Tibial artery (tissue), 4 donors: Measurements from ENCODE around the gene GTPBP4.

Source experiments
- DNase-seq, 2 donors: peaks; one replicate each; pipeline ENCODE4 v3.0.0-alpha.2; 2019
- H3K27ac ChIP-seq, 2 donors: fragments of 200-600 bp; sonication (generic) in 1 of 2; 1 replicate in 1 of 2; 2 replicates in 1 of 2; pipeline ENCODE4 v1.5.1; 2018 to 2019; ENCODE audit warnings: mild to moderate bottlenecking in 1 of 2
- H3K27me3 ChIP-seq, 2 donors: fragments of 200-600 bp; sonication (generic) in 1 of 2; one replicate each; pipeline versions ENCODE4 v1.5.1 to v1.6.0; 2016 to 2019
- H3K36me3 ChIP-seq, 3 donors: fragments of 200-600 bp; sonication (generic) in 2 of 3; one replicate each; pipeline ENCODE4 v1.5.1; 2016 to 2019; ENCODE audit warnings: mild to moderate bottlenecking in 2 of 3
- H3K4me1 ChIP-seq, 4 donors: fragments of 200-600 bp; sonication (generic) in 2 of 4; 1 replicate in 3 of 4; 2 replicates in 1 of 4; pipeline ENCODE4 v1.5.1; 2016 to 2019
- H3K4me3 ChIP-seq, 2 donors: fragments of 200-600 bp; sonication (generic) in 1 of 2; 1 replicate in 1 of 2; 2 replicates in 1 of 2; pipeline ENCODE4 v1.5.1; 2018 to 2019; ENCODE audit warnings: mild to moderate bottlenecking in 2 of 2
- H3K9me3 ChIP-seq, 3 donors: fragments of 200-600 bp; sonication (generic) in 1 of 3; one replicate each; pipeline ENCODE4 v1.5.1; 2016 to 2019
- intact Hi-C: fragments of 100-400 bp; cut with DNase I; formaldehyde crosslinking; loops from one replicate; pipeline ENCODE4 v1.15.0; 2023; ENCODE audit warnings: low total_unique reads
- TF ChIP-seq, protein P1 (sequence below), 2 experiments: fragments of 200-600 bp in 1 of 2; fragments of 450-650 bp in 1 of 2; IDR thresholded peaks; one replicate each; pipeline ENCODE4 v1.5.1; 2017 to 2019; ENCODE audit warnings: antibody characterized with exemption in 2 of 2, mild to moderate bottlenecking in 1 of 2, moderate library complexity in 1 of 2

The GTPBP4 gene

DNA sequence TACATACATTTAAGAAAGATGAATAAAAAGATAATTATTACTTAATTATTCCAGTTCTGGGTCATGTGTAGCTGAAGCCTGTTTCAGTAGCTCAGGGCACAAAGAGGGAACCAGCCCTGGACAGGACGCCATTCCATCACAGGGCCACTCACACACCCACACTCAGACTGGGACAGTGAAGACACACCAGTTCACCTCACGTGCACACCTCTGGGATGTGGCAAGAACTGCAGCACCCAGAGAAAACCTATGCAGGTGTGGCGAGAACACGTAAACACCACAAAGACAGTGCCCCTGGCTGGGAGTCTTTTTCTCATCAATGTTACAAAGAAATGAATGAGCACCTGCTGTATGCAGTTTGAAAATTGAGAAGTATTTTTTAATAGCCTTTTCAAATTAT, 62.3 kb downstream of the GTPBP4 start:
- H3K27ac ChIP-seq, result peak overlapping the region; percentile 99
- DNase-seq, result no peak
- H3K27me3 ChIP-seq, result no peaks in the 10 kb centered on the region
- TF ChIP-seq, protein P1, sequence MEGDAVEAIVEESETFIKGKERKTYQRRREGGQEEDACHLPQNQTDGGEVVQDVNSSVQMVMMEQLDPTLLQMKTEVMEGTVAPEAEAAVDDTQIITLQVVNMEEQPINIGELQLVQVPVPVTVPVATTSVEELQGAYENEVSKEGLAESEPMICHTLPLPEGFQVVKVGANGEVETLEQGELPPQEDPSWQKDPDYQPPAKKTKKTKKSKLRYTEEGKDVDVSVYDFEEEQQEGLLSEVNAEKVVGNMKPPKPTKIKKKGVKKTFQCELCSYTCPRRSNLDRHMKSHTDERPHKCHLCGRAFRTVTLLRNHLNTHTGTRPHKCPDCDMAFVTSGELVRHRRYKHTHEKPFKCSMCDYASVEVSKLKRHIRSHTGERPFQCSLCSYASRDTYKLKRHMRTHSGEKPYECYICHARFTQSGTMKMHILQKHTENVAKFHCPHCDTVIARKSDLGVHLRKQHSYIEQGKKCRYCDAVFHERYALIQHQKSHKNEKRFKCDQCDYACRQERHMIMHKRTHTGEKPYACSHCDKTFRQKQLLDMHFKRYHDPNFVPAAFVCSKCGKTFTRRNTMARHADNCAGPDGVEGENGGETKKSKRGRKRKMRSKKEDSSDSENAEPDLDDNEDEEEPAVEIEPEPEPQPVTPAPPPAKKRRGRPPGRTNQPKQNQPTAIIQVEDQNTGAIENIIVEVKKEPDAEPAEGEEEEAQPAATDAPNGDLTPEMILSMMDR (IDR thresholded peaks at IDR 0.05), result no peak
- no peaks in the 10 kb centered on the region for H3K9me3 ChIP-seq
- intact Hi-C loops, result no loop called here
- H3K36me3 ChIP-seq, result peaks cover 0 to 19% (median 17%) of the 10 kb centered on the region in 3 donors
- peaks cover 0 to 47% (median 20%) of the 10 kb centered on the region in 4 donors for H3K4me1 ChIP-seq
- H3K4me3 ChIP-seq, result peak overlapping the region in 1 of 2 donors; percentile 89

DNA sequence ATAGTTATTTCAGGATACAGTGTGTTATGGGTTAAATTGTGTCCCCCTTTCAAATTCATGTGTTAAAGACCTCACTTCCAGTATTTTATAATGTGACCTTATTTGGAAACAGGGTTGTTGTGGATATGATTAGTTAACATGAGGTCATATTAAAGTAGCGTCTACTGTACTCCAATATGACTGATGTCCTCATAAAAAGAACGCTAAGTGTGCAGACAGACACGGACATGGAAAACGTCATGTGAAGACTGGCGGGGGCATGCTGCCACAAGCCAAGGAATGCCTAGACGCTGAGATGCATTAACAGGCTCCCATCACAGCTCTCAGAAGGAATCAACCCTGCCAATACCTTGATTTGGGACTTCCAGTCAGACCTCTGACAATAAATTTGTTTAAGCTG, 66.5 kb downstream of the GTPBP4 start:
- no peak overlapping the region for H3K27ac ChIP-seq

DNA sequence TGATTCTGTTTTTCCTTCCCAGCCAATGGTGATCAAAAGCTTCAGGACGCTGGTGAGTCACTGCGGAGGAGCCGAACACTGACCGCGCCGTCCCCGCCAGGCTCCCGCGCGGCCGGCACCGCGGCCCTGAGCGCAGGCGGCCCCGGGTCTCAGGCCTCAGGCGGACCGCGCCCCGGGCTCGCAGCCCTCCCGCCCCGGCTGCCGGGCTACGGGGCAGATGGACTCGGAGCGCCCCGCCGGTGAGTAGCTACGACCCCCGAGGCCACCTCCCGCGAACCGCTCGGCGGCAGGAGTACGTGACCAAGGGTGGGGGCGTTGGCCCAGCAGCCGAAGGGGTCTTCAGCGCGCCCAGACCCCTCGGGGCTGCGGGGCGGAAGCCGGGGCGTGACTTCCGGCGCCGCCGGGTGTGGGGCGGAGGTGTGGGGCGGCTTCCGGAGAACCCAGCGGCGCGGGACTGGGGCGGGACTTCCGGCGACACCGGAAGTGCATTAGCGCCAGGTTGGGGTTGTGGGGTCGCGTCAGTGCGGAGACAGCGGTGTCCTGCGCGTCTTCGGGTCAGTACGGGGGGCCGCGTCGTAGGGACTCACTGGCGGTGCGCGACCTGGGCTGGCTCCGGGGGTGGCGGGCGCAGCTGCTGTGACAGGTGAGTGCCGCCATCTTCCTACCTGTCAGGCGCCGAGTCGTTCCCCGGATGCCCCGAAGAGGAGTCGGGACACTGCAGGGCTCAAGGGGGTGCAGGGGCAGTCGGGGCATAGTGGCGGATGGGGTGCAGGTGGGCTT, 68.3 kb downstream of the GTPBP4 start, which contains the start of gene WDR37:
Gene WDR37, plus strand, starts transcription at position 60 of the 780 bp plus-strand sequence. CDS start 15,771 bp downstream, outside the sequence.
- TF ChIP-seq, protein P1 (IDR thresholded peaks at IDR 0.05), result no peak
- intact Hi-C loops, result loop anchor here (2.0 to 5.0 kb wide), 2 partner anchors 68 to 124 kb away; partner anchors contain the start of genes GTPBP4 and LARP4B
- DNase-seq, result peak; percentile 82 to 92
- H3K27me3 ChIP-seq, result no peaks in the 10 kb centered on the region
- peak within 1 kb of the TSS; percentile 96 to 99 for H3K27ac ChIP-seq
- H3K36me3 ChIP-seq, result peaks cover 0 to 21% (median 16%) of the 10 kb centered on the region in 3 donors
- H3K9me3 ChIP-seq, result no peaks in the 10 kb centered on the region
- H3K4me1 ChIP-seq, result peaks cover 0 to 42% (median 17%) of the 10 kb centered on the region in 4 donors
- H3K4me3 ChIP-seq, result peak within 1 kb of the TSS; percentile 69 to 88

More for the DNA sequence above, 66.5 kb downstream of the GTPBP4 start:
- no peaks in the 10 kb centered on the region for H3K9me3 ChIP-seq
- H3K27me3 ChIP-seq, result no peaks in the 10 kb centered on the region
- no peak for DNase-seq
- H3K36me3 ChIP-seq, result peaks cover 0 to 21% (median 19%) of the 10 kb centered on the region in 3 donors
- H3K4me1 ChIP-seq, result peaks cover 0 to 53% (median 23%) of the 10 kb centered on the region in 4 donors
- no peak overlapping the region for H3K4me3 ChIP-seq
- intact Hi-C loops, result loop anchor here (5.0 kb wide), 1 partner anchor 122 kb away; the partner anchor contains the start of gene LARP4B
- TF ChIP-seq, protein P1 (IDR thresholded peaks at IDR 0.05), result no peak

DNA sequence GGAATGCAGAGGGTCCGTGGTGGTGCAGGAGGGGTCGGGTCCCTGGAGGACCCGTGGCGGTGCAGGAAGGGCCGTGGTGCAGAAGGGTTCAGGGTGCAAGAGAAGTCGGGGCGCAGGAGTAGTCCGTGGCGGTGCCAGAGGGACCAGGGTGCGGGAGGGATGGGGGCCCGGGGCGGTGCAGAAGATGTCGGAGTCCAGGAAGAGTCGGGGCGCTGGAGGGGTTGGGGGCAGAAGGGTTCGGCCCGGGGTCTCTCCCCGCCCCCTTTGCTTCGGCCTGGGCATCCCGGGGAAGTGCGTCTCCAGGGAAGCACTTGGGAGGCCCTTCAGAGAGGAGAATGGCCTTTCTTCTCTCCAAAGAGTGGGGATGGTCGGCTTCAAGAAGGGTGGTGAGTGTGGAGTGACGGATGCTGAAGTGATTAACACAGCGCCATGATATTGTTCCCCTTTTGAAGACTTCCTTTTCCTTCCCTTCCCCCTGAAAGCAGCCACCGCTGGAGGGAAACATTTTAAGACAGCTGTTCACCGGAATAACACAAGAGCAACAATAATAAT, 68.9 kb downstream of the GTPBP4 start:
- TF ChIP-seq, protein P1 (IDR thresholded peaks at IDR 0.05), result no peak
- Histone ChIP-seq H3K4me3 (peak overlapping the region; percentile 69 to 88), H3K9me3 (no peaks in the 10 kb centered on the region), H3K27ac (peak overlapping the region; percentile 96 to 99), H3K36me3 (peaks cover 0 to 19% (median 10%) of the 10 kb centered on the region in 3 donors), H3K27me3 (no peaks in the 10 kb centered on the region), H3K4me1 (peaks cover 0 to 38% (median 17%) of the 10 kb centered on the region in 4 donors)
- DNase-seq, result peak in 1 of 2 donors; percentile 27
- intact Hi-C loops, result loop anchor here (2.0 to 5.0 kb wide), 2 partner anchors 68 to 125 kb away; partner anchors contain the start of genes GTPBP4 and LARP4B

DNA sequence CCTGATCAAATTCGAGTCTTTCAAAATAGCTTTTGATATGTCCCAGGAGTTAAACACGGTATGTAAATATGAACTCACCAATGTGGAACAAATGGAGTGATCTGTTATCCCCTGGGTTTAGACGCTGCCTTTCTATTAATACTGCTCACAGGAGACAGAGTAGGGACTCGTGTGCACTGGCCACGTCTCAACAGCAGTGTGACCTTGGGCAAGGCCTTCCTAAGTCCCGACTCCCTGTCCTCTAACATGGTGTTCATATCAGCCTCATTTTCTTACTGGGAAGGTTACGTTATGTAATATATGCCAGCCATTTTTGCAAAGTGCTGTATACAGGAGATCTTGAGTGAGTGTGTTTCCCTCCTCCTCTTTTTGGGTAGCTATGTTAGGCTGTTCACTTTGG, 69.8 kb downstream of the GTPBP4 start:
- DNase-seq, result no peak
- intact Hi-C loops, result loop anchor here (5.0 kb wide), 1 partner anchor 126 kb away; the partner anchor contains the start of gene LARP4B
- Histone ChIP-seq H3K27me3 (no peaks in the 10 kb centered on the region), H3K36me3 (peaks cover 0 to 10% (median 8%) of the 10 kb centered on the region in 3 donors), H3K4me3 (no peak overlapping the region), H3K4me1 (peaks cover 0 to 38% (median 17%) of the 10 kb centered on the region in 4 donors), H3K27ac (no peak overlapping the region), H3K9me3 (no peaks in the 10 kb centered on the region)
- TF ChIP-seq, protein P1 (IDR thresholded peaks at IDR 0.05), result no peak
